Skeletal muscle tissue (tissue), 4 donors: ENCODE measurements around the gene KRT74. TPM values are rescaled to one million over a fixed set of nuclear protein-coding genes. Genes with fewer than 3 reads are reported as not detected.

ENCODE experiments used
- H3K27ac ChIP-seq: one replicate; pipeline ENCODE4 v1.7.0; 2013; ENCODE audit warnings: mild to moderate bottlenecking, low read depth, low read length, inconsistent platforms
- H3K27me3 ChIP-seq, 3 donors: one replicate each; pipeline ENCODE4 v1.7.0; 2013; ENCODE audit warnings: low read length in 3 of 3; ENCODE audit not compliant: control insufficient read depth in 3 of 3, insufficient read depth in 3 of 3
- H3K36me3 ChIP-seq, 3 donors: one replicate each; pipeline ENCODE4 v1.7.0; 2013; ENCODE audit warnings: low read length in 3 of 3; ENCODE audit not compliant: control insufficient read depth in 3 of 3, insufficient read depth in 3 of 3
- H3K4me1 ChIP-seq, 3 donors: one replicate each; pipeline ENCODE4 v1.7.0; 2013; ENCODE audit warnings: low read length in 3 of 3, mild to moderate bottlenecking in 3 of 3; ENCODE audit not compliant: control insufficient read depth in 3 of 3, insufficient read depth in 3 of 3
- H3K4me3 ChIP-seq, 3 donors: one replicate each; pipeline ENCODE4 v1.7.0; 2013; ENCODE audit warnings: low read length in 3 of 3
- H3K9ac ChIP-seq, 3 donors: one replicate each; pipeline ENCODE4 v1.7.0; 2013; ENCODE audit warnings: low read length in 3 of 3, mild to moderate bottlenecking in 3 of 3, moderate library complexity in 2 of 3, low read depth in 1 of 3
- H3K9me3 ChIP-seq, 3 donors: one replicate each; pipeline ENCODE4 v1.7.0; 2013; ENCODE audit warnings: low read length in 3 of 3; ENCODE audit not compliant: control insufficient read depth in 3 of 3
- total RNA-seq: library from RNA; depleted of rRNA; stranded (reverse); fragments of >200 nt; gene quantifications from one replicate; pipeline ENCODE4 v1.2.3, GENCODE V29; 2014
- donor health status: Osteomylitis.

The KRT74 gene
- total RNA-seq, 1 donor from 2014 or later, result not detected

DNA sequence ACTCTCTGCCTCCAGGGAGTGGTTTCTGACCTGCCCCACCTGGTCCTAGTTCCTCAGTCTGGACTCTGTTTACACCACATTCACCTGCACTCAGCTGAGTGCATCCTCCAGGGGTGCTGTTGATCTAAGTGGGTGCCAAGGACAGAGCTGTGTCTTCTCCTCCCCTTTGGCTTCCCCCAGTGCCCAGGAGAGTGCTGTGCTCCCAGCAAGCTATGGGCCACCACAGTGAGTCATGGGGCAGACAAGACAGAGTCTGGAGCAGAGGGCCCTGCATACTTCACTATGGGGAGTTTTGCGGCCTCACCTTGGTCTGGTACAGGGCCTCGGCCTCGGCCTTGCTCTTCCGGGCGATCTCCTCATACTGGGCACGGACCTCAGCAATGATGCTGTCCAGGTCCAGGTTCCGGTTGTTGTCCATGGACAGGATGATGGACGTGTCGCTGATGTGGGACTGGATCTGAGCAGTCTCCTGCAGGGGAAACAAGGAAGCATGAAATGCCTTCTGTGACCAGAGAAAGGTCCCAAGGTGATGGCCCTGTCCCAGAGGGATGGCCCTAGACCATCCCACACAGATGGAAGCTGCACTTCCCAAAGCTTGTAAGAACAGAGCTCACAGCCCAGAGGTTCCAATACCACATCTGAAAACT, 39.9 kb upstream of the KRT74 start:
- no peaks in the 10 kb centered on the region for H3K36me3 ChIP-seq
- no peak overlapping the region for H3K27ac ChIP-seq
- H3K4me1 ChIP-seq, result no peaks in the 10 kb centered on the region
- H3K9me3 ChIP-seq, result no peaks in the 10 kb centered on the region
- H3K27me3 ChIP-seq, result peaks cover 21 to 53% (median 33%) of the 10 kb centered on the region in 3 donors
- no peak overlapping the region for H3K9ac ChIP-seq
- no peak overlapping the region for H3K4me3 ChIP-seq

DNA sequence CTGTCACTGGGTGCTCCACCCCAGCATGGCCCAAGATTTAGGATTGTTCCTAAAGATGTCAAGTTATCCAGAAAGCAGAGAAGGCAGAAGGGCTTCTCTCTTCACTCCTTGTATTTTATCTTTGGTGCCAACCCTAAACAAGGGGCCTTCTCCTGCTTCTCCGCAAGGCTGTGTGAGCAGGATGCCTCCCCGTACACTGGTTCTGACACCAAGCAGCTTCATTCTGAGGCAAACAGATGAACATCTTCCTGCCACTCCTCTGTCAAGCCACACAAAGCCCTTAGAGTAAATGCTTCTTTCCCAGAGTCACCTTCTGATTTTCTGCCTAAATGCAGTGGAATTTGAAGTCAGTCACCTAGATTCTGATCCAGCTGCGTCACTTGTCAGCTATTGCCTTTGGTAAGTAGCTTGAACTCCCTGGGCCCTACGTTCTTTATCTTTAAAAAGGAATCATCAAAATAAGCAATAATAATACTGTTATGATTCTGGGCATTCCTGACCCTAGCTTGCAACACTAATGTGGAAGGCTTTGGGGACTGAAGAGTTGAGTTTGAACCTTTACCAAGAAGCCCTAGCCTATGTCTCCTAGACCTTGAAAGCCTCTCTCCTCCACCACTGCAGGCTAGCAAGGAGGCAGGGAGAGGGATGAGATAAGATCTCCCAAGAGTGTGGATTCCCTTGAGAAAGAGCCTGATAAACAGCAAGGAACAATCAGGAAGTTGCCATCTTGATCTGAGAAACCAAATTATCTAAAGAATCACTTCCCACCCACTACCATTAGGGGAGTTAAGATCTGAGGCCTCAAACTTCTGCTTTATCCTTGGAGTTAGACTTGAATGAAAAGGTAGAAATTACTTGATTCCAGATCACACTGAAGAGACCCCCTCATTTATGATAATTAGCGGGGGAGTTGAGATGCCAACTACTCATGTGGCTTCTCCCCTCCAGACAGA, 39.1 kb upstream of the KRT74 start:
- H3K9me3 ChIP-seq, result no peaks in the 10 kb centered on the region
- no peak overlapping the region for H3K9ac ChIP-seq
- peaks cover 24 to 55% (median 38%) of the 10 kb centered on the region in 3 donors for H3K27me3 ChIP-seq
- H3K4me1 ChIP-seq, result no peaks in the 10 kb centered on the region
- H3K4me3 ChIP-seq, result no peak overlapping the region
- H3K27ac ChIP-seq, result no peak overlapping the region
- H3K36me3 ChIP-seq, result no peaks in the 10 kb centered on the region

DNA sequence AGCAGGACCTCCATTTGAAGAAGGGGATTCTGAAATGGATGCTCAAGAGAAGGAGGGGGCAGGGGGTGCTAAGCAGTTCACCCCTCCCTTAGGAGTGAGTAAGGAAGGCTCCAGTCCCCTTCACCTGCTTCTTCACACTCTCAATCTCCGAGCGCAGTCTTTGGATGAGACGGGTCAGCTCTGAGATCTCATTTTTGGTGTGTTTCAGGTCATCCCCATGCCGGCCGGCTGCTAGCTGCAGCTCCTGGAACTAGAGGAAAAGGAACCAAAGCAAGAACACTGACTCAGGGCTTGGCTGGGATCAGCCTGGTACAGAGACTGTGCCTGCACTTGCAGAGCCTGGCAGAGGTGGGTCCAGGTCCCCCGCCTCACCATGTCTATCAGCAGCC, 37.4 kb upstream of the KRT74 start:
- H3K9me3 ChIP-seq, result no peaks in the 10 kb centered on the region
- peaks cover 24 to 54% (median 39%) of the 10 kb centered on the region in 3 donors for H3K27me3 ChIP-seq
- H3K9ac ChIP-seq, result no peak overlapping the region
- no peak overlapping the region for H3K4me3 ChIP-seq
- H3K4me1 ChIP-seq, result no peaks in the 10 kb centered on the region
- H3K36me3 ChIP-seq, result no peaks in the 10 kb centered on the region
- H3K27ac ChIP-seq, result no peak overlapping the region

- no peak overlapping the region for H3K27ac ChIP-seq
- no peaks in the 10 kb centered on the region for H3K4me1 ChIP-seq
- H3K4me3 ChIP-seq, result no peak overlapping the region
- no peaks in the 10 kb centered on the region for H3K9me3 ChIP-seq
- no peak overlapping the region for H3K9ac ChIP-seq
- peaks cover 24 to 45% (median 39%) of the 10 kb centered on the region in 3 donors for H3K27me3 ChIP-seq
- no peaks in the 10 kb centered on the region for H3K36me3 ChIP-seq
These were observed 35.4 kb upstream of the KRT74 start for GRCh38 chr12:52608826-52609630.

- Histone ChIP-seq H3K4me3 (no peak overlapping the region), H3K9me3 (no peaks in the 10 kb centered on the region), H3K36me3 (no peaks in the 10 kb centered on the region), H3K27ac (no peak overlapping the region), H3K27me3 (peaks cover 24 to 44% (median 36%) of the 10 kb centered on the region in 3 donors), H3K9ac (no peak overlapping the region), H3K4me1 (no peaks in the 10 kb centered on the region)
These were observed 34.5 kb upstream of the KRT74 start for GRCh38 chr12:52608161-52608560.

DNA sequence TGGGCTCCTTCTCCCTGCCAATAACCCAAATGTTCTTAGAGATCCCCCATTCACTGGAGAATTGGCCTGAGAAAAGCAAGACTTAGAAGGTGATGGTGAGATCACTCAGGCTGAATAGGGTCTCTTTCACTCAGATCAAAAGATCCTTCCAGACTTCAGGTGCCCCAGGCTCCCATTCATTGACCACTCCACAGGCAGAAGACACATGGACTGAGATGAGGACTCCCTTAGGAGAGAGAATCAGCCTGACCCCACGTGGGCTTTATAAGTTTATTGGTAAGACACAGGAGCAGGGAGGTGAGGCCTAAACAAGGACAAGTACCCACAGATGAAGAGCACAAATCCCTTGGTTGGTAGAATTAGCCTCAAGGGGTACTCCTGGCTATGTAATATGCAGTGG, 33.7 kb upstream of the KRT74 start:
- H3K36me3 ChIP-seq, result no peaks in the 10 kb centered on the region
- no peaks in the 10 kb centered on the region for H3K4me1 ChIP-seq
- no peaks in the 10 kb centered on the region for H3K9me3 ChIP-seq
- H3K4me3 ChIP-seq, result no peak overlapping the region
- peaks cover 23 to 52% (median 41%) of the 10 kb centered on the region in 3 donors for H3K27me3 ChIP-seq
- H3K27ac ChIP-seq, result no peak overlapping the region
- no peak overlapping the region for H3K9ac ChIP-seq

GRCh38 chr12:52606581-52607218, 33.1 kb upstream of the KRT74 start:
- H3K27ac ChIP-seq, result no peak overlapping the region
- peaks cover 26 to 54% (median 46%) of the 10 kb centered on the region in 3 donors for H3K27me3 ChIP-seq
- no peak overlapping the region for H3K4me3 ChIP-seq
- H3K9me3 ChIP-seq, result no peaks in the 10 kb centered on the region
- H3K4me1 ChIP-seq, result no peaks in the 10 kb centered on the region
- no peaks in the 10 kb centered on the region for H3K36me3 ChIP-seq
- no peak overlapping the region for H3K9ac ChIP-seq

GRCh38 chr12:52606096-52606495, 32.5 kb upstream of the KRT74 start:
- no peaks in the 10 kb centered on the region for H3K4me1 ChIP-seq
- peaks cover 28 to 54% (median 48%) of the 10 kb centered on the region in 3 donors for H3K27me3 ChIP-seq
- no peaks in the 10 kb centered on the region for H3K36me3 ChIP-seq
- H3K27ac ChIP-seq, result no peak overlapping the region
- no peaks in the 10 kb centered on the region for H3K9me3 ChIP-seq
- no peak overlapping the region for H3K9ac ChIP-seq
- no peak overlapping the region for H3K4me3 ChIP-seq

GRCh38 chr12:52605542-52605941, 31.9 kb upstream of the KRT74 start:
- H3K36me3 ChIP-seq, result no peaks in the 10 kb centered on the region
- peaks cover 28 to 54% (median 50%) of the 10 kb centered on the region in 3 donors for H3K27me3 ChIP-seq
- H3K4me1 ChIP-seq, result no peaks in the 10 kb centered on the region
- no peaks in the 10 kb centered on the region for H3K9me3 ChIP-seq
- H3K9ac ChIP-seq, result no peak overlapping the region
- H3K4me3 ChIP-seq, result no peak overlapping the region
- no peak overlapping the region for H3K27ac ChIP-seq
